ENCODE measurements around the gene ULBP2. TPM values are rescaled to one million over a fixed set of nuclear protein-coding genes. Genes with fewer than 3 reads are reported as not detected.

Gene ULBP2
- total and polyA plus RNA-seq, 11 donors = 0.27 to 3.7 (median 0.85) TPM

GRCh38 chr6:149913540-149914240, 28.1 kb upstream of the ULBP2 start:
- no peak overlapping the region for H3K27ac ChIP-seq
- H3K27me3 ChIP-seq = no peaks in the 10 kb centered on the region
- H3K4me1 ChIP-seq = no peaks in the 10 kb centered on the region
- H3K4me3 ChIP-seq = no peak overlapping the region
- TF ChIP-seq POLR2A (IDR thresholded peaks at IDR 0.05) (no peak), CTCF (IDR thresholded peaks at IDR 0.05) (no peak)
- H3K9me3 ChIP-seq = peaks cover 0 to 6% (median 0%) of the 10 kb centered on the region in 12 donors
- WGBS, 4 donors = 58 to 74% (median 65%) methylated on average over 9 of the region's 9 CpGs
- DNase-seq (no peak), ATAC-seq (no peak)
- no peaks in the 10 kb centered on the region for H3K36me3 ChIP-seq
- intact Hi-C loops (cut with DNase I) = no loop called here

- WGBS, 4 donors = 90 to 93% (median 92%) methylated on average over 10 of the region's 10 CpGs
- no peak for TF ChIP-seq POLR2A (IDR thresholded peaks at IDR 0.05)
- no peak for TF ChIP-seq CTCF (IDR thresholded peaks at IDR 0.05)
- DNase-seq = no peak
Measured at GRCh38 chr6:149915970-149916865, 25.6 kb upstream of the ULBP2 start.

DNA sequence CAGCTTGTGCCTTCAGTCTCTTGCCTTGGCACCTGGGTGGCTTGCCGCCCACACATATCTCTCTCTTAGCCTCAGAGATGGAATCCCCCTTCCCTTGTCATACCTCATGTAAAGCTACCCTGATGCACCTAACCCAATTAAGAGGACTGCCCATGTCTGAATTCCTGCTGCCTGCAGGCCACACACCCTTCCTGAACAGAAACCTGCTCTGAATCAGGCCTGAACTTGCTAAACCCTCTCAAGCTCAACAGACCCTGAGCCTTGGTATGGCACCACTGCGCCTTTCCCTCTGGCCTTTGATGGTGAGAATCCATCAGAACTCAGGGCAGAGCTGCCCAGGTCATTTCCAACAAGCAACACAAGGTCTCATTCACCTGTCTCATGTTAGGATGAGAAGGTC, 24.1 kb upstream of the ULBP2 start:
- TF ChIP-seq CTCF (IDR thresholded peaks at IDR 0.05) (no peak), POLR2A (IDR thresholded peaks at IDR 0.05) (no peak)
- Histone ChIP-seq H3K27me3 (peaks cover 0 to 4% (median 0%) of the 10 kb centered on the region in 9 donors), H3K36me3 (no peaks in the 10 kb centered on the region), H3K27ac (no peak overlapping the region), H3K4me1 (peaks cover 0 to 6% (median 4%) of the 10 kb centered on the region in 12 donors), H3K4me3 (no peak overlapping the region), H3K9me3 (no peaks in the 10 kb centered on the region)
- DNase-seq (no peak), ATAC-seq (no peak)
- 93 to 100% (median 96%) methylated on average over 2 of the region's 2 CpGs for WGBS, 4 donors
- intact Hi-C loops (cut with DNase I) = no loop called here

More at GRCh38 chr6:149915970-149916865, 25.6 kb upstream of the ULBP2 start:
- Histone ChIP-seq H3K9me3 (no peaks in the 10 kb centered on the region), H3K4me1 (no peaks in the 10 kb centered on the region), H3K27me3 (no peaks in the 10 kb centered on the region), H3K36me3 (no peaks in the 10 kb centered on the region), H3K27ac (no peak overlapping the region), H3K4me3 (no peak overlapping the region)
- intact Hi-C loops (cut with DNase I) = no loop called here
- ATAC-seq = no peak

All from heart left ventricle (tissue), 16 donors.